HG03439 (cell line): ENCODE measurements around the gene PLEKHA8.

Source experiments
- ATAC-seq: cut with Tn5 transposase; IDR thresholded peaks from one replicate; pipeline ENCODE4 v1.9.1; 2021; ENCODE audit warnings: mild to moderate bottlenecking, moderate library complexity; ENCODE audit not compliant: unreplicated experiment

Gene PLEKHA8

DNA sequence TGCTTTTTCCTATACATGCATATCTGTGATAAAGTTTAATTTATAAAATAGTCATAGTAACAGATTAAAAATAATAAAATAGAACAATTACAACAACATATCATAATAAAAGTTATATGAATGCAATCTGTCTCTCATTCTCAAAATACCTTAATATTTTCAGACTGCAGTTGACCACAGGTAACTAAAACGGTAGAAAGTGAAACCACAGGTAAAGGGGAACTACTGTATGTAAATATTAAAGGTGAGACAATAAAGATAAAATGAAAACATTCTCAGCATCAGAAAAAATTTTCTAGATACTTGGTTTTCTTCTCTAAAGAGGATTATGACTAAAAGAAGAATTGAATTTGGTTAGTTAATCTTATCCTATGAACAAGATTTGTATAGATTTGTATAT, 7.7 kb upstream of the PLEKHA8 start:
- ATAC-seq = no peak

DNA sequence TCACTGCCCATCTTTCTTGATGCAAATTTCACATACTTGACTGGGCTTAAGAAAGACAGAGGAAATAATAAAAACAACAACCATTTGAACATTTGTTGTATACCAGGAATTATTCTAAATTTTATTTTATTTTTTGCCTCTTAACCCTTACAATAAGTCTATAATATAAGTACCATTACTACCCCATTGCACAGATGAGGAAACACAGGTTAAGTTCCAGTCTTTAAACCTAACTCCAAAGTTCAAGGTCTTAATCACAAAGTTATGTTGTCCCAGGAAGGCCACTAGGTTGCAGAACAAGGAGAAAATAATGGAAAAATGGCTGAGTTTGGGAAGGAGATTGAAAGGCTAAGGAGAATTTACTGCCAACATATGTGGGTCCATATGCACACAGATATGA, 5.2 kb upstream of the PLEKHA8 start:
- no peak for ATAC-seq

DNA sequence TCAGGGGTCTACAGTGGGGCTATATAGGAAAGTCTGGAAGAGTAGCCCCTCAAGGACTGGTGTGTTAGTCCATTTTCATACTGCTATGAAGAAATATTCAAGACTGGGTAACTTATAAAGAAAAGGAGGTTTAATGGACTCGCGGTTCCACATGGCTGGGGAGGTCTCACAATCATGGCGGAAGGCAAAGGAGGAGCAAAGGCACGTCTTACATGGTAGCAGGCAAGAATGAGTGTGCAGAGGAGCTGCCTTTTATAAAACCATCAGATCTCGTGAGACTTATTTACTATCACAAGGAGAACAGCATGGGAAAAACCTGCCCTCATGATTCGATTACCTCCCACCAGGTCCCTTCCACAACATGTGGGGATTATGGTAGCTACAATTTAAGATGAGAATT, 4.7 kb upstream of the PLEKHA8 start:
- ATAC-seq = no peak

DNA sequence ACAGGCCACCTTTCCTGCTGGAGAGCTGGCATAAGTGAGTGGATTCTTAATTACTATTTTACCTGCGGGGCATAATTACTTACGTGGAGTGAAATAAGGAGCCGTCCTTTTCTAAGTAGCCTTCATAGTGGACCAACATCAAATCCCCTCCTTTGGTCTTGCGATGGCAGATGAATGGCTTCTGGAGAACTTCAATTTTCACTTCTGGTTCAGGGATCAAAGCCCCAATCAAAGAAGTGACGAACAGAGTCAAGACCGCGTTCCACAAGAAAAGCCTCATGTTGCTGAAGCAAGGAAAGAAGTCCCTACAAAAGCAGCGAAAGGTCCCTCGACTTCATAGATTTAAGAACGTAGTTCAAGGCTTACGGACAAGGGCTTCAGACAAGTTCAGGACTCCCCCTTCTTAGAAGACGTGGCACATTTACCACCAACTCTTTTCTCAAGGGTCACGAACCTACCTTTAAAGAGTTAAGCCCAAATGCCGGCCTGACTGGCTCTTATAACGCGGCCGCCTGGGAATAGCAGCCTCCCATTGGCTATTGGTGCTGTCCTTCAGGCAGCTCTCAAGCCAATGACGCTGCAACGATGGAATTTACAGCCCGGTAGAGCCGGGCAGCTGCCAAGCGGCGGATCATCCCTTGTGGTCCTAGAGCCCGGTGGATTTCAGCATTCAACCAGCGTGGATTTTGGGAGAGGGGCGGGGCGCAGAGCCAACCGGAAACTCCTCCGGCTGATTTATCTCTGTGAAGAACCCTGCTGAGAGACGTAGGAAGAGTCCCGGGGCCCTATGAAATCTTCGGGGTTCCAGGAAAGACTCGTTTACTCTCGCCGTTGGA, 1.8 kb upstream of the PLEKHA8 start, which contains the start of gene FKBP14:
TSS of gene FKBP14 (minus strand) at position 474 of the 836 bp plus-strand sequence. CDS start at position 280, 194 bp downstream.
- ATAC-seq = peak; percentile 74

DNA sequence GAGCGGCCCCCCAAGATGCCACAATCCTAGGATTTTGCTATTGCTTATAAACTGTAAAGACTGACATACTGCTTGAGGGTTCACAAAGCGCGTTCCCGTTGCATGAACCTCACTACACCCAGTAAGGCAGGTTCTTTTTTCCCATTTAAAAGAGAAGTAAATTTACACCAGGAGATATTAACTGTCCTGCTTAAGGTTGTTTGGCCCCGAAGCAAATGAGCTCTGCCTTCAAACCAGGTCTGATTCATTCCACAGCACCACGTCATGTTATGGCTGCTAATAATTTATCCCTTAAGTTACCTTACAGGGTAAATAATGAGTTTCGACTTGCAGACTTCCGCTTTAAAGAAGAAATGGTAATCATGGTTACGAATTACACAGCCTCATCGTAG, 1.2 kb upstream of the PLEKHA8 start:
- no peak for ATAC-seq

DNA sequence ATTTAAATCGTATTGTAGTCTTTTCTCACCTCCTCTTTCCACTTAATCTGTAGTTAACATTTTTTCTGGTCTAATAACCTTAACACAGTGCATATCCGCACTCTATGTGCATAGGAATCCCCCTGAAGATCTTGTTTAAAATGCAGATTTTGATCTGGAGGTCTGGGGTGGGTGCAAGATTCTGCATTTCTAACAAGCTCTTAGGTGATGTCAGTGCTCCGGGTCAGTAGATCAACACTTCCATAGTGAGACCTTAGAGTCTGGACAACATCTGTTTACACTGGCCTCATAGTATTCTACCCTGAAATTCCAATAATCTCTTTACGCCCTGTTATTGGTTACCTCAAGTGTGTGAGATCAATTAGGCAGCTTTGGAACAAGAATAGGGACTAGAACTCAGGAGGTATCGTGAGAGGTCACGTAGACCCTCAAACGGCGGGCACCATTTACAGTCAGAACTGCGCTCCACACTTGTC, 434 bp upstream of the PLEKHA8 start:
- no peak for ATAC-seq

DNA sequence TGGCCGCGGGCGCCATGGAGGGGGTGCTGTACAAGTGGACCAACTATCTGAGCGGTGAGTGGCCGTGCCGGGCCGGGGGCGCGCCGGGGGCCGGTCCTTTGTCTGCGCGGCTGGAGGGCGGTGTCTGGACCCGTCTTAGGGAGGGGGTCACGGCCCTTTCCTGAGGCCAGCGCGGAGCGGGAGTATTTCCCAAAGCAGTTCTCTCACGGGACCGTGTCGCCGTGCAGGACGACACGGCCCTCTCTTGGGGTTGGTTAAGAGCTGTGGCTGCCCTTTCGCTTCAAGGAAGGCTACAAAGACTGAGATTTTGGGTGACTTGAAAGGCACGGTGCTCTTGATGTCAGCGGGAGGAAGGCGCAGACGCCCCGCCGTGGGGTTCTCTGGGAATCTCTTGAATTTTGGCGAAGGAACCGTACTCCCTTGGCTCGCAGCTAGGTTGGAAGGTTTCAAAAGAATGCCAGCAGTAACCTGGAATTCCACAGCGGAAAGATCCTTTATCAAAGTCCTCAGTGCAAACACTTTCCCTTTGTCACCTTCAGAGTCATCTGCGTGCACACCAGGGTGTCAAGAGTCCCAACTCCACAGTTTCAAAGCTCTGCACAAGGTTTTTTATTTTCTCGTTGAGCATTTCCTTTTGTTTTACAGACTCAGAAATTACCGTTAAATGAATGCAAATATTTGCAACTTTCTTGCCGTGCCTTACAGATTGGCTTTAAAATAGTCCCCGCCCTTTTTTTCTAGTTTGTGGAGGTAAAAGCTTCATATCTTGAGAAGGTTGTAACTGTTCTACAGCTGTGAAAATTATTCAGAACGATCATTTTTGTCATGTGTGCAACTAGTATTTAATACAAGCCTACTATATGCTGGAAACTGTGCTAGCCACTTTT, 780 bp downstream of the PLEKHA8 start:
- peak; percentile 13 for ATAC-seq

DNA sequence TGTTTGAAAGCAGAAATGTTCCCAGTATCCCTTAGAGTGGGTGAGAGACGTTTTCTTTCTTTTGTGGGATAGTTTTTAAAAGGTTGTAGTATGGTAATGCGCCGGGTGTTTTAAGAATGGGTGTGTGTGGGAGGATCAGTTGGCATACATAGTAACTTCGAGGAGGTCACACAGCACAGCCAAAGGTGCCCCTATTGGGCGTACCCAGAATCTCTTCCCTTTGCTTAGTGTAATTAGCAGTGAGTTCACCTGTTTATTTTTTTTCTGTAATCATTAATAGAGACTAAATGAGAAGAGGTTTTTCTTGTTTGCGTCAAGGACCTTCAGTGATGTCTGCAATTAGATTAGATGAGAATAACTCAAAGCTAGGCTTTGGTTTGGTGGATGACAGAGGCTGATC, 1.5 kb downstream of the PLEKHA8 start:
- no peak for ATAC-seq

DNA sequence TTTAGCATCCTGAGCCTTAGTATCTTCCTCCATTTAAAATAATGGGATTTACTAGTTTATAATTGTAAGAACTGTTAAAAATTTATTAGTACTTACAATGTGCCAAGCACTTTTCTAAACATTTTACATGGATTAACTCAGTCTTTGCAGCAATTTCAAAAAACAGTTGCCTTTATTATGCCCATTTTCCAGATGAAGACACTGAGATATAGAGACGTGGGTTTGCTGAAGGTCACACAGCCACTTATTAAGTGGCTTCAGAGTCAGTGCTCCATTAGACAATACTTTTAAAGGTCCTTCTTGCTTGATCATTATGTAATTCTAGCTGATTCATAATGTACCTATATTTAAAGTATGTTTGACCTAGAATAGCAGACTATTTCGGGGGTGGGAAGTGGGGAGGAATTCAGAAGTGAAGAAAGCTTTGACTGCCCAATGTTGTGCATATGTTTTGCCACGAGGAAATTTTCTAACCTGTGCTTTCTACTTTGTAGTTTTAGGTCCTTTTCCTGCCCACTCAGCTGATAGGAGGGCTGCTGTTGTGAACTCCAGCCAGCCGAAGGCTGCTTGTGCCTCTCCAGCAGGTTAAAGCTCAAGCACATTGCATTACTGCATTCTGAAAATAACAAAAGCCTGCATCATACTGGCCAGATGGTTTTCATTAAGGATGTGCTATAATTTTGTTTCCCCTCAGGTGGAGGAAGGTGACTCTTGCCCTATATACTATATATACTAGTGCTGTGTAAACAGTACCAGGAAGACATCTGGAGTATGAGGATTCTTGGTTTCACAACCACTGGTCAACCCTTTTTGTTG, 4.3 kb downstream of the PLEKHA8 start:
- ATAC-seq = no peak

DNA sequence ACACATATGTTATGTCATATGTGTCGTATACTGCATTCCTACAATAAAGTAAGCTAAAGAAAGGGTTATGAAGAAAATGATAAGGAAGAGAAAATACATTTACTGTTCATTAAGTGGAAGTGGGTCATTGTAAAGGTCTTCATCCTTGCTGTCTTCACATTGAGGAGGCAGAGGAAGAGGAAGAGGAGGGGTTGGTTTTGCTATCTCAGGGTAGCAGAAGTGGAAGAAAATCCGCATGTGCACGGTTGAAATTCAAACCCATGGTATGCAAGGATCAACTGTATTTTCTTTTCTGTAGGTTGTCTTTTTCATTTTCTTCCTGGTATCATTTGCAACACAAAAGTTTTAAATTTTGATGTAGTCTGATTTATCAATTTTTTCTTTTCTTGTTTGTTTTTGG, 6.3 kb downstream of the PLEKHA8 start:
- ATAC-seq = no peak

DNA sequence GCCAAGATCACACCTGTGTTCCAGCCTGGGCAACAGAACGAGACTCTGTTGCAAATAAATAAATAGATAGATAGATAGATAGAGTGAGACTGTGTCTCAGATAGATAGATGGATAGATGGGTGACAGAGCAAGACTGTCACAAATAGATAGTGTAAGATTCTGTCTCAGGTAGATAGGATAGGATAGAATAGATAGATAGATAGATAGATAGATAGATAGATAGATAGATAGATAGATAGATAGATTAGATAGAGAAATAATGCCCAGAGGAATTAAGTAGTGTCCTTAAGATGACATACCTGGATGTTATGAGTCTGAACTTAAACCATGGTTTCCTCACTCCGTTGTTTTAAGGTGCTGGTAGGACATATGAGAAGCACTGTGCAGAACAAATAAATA, 8.0 kb downstream of the PLEKHA8 start:
- no peak for ATAC-seq

DNA sequence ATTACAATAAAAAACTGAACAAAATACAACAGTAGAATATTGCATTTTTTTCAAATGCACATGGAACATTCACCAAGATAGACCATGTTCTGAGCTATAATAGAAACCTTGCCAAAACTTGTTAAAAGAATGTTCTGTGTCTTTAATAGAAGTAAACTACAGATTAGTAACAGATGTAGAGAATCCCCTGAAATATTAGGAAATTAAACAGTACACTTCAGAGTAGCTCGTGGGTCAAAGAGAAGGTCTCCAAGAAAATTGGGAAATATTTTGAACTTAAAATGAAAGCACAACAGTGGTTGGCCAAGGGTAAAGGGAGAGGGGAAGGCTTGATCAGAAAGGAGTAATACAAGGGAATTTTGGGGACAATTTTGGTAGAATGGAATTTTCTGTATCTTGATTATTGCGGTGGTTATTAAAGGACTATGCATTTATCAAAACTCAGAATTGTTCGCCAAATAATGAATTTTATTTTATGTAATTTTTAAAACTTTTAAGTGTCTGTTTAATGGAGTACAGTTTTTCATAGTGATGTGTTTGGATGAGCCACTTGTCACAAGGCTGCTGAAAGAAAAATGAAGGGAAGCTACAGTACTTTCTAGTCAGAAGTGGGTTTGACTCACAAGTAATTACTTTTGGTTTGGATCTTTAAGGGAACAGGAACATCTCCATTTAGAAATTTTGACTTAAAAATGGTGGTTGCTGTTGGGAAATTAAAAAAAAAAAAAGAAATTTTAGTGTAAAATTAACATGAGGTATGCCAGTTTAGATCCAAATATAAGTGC, 10.2 kb downstream of the PLEKHA8 start:
- no peak for ATAC-seq

DNA sequence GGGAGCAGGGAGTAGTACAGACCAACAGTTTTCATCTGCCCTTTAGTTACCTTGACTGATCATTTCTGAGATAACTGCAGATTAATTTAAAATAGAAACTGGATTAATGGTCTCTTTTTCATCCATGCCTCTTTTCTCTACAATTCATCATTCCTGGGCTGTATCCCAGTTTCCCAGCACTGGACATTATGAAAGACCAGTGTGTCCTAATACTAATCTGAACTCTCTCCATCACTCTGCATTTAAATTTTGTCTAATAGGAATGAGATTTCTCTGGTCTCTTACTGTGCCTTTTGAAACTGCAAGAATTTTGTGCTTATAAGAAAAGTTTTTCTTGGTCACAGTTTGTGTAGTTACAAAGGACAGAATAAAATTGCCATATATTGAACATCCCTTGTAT, 12.7 kb downstream of the PLEKHA8 start:
- no peak for ATAC-seq

DNA sequence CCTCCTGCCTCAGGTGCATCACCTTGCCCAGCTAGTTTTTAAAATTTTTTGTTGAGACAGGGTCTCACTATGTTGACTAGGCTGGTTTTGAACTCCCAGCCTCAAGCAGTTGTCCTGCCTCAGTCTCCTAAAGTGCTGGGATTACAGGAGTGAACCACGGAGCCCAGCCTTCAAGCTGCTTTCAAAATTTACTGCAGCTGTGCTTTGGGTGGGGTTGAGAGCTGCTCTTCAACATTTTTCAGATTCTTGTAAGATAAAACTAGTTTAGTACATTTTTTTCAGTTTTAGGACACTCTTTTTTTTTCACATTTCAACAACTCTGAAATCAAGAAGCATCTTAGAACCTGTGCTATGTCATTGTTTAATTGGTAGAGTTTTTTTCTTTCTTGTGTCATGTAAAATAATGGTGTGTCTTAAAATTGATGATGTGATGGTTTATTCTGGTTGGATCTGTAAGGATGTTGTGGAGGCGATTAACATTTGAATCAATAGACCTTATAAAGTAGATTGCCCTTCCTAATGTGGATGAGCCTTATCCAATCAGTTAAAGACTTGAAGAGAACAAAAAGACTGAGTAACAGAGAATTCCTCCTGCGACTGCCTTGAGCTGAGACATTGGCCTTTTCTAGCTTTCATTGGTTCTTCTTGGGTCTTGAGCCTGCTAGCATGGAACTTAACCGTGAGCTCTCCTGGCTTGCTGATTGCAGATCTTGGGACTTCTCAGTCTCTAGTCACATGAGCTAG, 13.5 kb downstream of the PLEKHA8 start:
- ATAC-seq = no peak

DNA sequence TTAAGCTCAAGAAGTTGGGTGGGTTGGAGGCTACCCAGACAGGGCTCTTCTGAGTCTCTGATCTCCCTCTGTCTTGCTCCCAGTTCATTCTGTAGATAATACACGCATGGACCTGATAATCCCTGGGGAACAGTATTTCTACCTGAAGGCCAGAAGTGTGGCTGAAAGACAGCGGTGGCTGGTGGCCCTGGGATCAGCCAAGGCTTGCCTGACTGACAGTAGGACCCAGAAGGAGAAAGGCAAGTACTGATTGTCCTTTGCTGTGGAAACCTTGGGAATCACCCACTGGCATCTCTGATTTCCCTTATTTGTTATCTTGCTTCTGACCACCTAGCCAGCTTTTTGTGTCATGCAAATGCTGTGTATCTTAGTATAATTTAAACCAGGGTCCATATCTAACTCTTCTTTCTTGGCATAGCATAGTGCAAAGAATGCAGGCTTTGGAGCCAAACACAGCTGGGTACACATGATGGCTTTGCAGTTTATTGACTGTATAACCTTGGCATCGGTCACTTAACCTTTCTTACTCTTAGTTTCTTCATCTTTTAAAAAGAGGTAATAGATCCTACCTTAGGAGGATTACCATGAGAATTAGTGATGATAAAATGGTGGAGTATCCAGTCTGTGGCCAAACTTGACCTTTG, 18.0 kb downstream of the PLEKHA8 start:
- ATAC-seq = no peak

DNA sequence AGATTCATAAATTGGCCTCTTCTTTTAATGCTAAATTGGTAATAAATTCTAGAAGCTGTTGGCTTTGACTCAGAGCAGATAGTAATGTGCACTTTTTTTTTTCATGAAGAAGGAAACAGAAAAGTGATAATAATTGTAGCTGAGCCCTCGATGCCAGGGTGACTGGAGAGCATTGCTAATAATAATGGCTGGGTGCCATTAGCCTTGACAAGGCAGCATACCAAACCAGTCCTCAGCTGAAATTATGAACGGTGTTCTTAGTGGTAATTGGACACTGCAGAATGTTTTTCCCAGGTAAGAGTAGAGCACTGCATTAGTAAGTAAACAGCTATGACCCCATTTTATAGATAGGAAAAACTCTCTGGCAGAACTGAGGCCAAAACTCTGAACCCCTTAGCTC, 18.9 kb downstream of the PLEKHA8 start:
- ATAC-seq = no peak

DNA sequence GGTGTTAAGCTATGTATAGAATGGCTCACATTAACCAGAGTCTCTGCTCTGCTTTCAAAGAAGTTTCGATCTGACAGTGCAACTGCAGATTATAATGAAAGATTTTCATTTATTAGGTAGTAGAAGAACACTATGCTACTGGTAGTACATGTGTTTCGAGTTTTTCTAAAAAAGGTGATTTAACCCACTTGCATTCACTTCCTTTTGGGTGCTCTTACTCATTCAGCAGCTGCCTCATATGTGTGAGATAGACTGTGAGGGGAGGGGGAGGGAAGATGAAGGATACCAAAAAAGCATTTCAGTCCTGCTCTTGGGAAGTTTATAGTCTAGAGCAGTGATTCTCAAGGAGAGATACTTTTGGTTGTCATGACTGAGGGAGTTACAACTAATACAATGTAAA, 20.4 kb downstream of the PLEKHA8 start:
- no peak for ATAC-seq

DNA sequence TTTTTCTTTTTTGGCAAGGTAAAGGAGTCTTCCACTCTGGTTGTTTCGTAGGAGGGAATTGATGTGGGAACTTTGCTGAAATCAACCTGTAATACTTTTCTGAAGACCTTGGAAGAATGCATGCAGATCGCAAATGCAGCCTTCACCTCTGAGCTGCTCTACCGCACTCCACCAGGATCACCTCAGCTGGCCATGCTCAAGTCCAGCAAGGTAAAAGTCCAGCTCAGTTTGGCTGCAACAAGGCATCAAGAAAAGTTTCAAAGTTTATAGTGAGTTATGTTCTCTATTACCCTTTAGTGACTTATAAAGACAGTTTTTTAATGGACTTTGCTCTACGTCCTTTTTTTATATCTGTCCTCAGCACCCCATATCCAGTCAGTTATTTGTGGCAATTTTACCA, 21.0 kb downstream of the PLEKHA8 start:
- ATAC-seq = no peak

DNA sequence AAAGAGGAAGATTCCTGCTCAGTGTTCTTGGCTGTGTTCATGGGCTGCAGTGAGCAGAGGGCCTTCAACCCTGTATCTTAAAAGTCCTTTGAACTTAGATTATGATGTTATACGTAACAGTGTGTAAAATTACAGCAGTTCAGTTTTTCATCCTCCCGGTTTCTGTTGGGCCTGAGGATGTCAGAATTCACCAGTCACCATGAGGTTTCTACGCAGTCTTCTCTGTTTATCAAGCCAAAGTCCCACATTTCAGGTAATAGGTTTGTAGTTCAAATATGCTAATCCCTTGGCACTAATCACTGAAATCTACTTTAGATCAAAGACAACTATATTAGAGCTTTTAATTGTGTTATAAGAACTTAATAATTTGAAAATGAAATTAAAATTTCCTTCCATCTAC, 24.9 kb downstream of the PLEKHA8 start:
- no peak for ATAC-seq
